Motor neuron (in vitro differentiated cells): Measurements from ENCODE around the gene NHP2. TPM values are rescaled to one million over a fixed set of nuclear protein-coding genes. Genes with fewer than 3 reads are reported as not detected.

ENCODE experiments used
- ATAC-seq, 8 experiments: fragments of 200-7000 bp; cut with Tn5 transposase; replicated peaks in 6 of 8; 2 replicates each; pipeline ENCODE4 v1.8.0; 2021; ENCODE audit warnings: mild to moderate bottlenecking in 8 of 8, moderate library complexity in 8 of 8
- H3K27ac ChIP-seq, 2 donors: fragments of 250-450 bp; sonication (Bioruptor Pico); 2 replicates each; pipeline ENCODE4 v1.9.0; 2021; ENCODE audit warnings: antibody characterized with exemption in 2 of 2, mild to moderate bottlenecking in 2 of 2, moderate library complexity in 1 of 2
- H3K4me1 ChIP-seq, 2 donors: fragments of 250-450 bp; sonication (Bioruptor Pico); replicated peaks in 1 of 2; 2 replicates each; pipeline ENCODE4 v1.6.1; 2021; ENCODE audit warnings: antibody characterized with exemption in 2 of 2, mild to moderate bottlenecking in 2 of 2, moderate library complexity in 1 of 2
- H3K4me3 ChIP-seq, 5 donors: fragments of 250-450 bp; sonication (Bioruptor Pico); 2 replicates each; pipeline ENCODE4 v1.9.0; 2021; ENCODE audit warnings: antibody characterized with exemption in 5 of 5, mild to moderate bottlenecking in 5 of 5, moderate library complexity in 4 of 5
- WGBS, 10 experiments: fragments of 450-650 bp; shearing (Covaris generic); methylation state at CpG; one replicate each; pipeline ENCODE4 v1.0.0; 2022; 5-methylcytosine and 5-hydroxymethylcytosine counted together
- in situ Hi-C, 9 experiments: fragments of 400-800 bp; cut with MboI; loops; one replicate each; pipeline ENCODE4 v1.15.0; 2021; ENCODE audit warnings: low sequenced_read_pairs in 9 of 9, low pct_unique_long_range_greater_than_20kb in 2 of 9; ENCODE audit not compliant: unreplicated experiment in 9 of 9
- total RNA-seq, 8 experiments: library from RNA; unstranded; fragments of 300-600 nt; gene quantifications; 2 replicates each; pipeline versions ENCODE4 v1.2.3 to v1.2.4, GENCODE V29; 2022

The NHP2 gene
- total RNA-seq, 8 experiments from 2014 or later: 135 to 290 (median 207) TPM

DNA sequence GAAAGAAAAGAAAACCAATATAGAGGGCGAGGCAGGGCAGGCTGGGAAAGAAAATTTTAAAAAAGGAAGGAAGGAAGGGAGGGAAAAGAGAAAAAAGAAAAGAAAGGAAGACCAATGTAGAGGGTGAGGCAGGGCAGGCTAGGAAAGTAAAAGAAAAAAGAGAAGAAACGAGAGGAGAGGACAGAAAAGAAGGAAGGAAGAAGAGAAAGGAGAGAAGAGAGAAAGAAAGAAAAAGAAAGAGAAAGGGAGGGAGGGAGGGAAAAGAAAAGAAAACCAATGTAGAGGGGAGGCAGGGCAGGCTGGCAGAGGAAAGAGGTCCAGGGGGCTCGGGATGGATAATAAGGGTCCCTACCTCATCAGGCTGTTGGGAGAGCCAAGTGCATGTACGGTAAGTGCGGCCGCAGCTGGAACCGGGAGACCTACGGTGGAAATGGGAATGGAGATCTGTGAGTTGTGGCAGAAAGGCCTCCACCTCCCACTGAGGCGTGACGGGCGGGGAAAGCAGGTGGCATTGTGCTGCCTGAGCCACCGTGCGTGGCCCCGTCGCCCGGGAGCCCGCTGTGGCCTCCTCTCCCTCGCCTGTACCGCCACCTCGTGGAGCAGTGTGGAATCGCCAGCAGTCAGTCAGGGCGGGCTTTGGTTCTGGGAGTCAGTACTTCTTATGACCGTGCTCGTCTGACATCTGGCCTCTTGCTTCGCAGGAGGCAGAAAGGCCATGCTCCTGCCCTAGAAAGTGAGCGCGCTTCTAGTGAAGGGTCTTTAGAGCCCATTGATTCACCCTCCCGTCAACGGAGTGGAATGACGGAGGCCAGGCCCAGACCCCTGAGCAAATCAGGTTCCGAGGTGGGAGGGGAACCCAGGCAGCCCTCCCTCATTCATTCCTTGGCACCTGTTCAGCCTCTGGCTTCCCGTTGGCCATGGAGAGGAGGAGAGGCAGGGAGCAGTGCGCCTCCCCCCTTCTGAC lies 10.4 kb upstream of the NHP2 start:
- 11 to 64% (median 24%) methylated on average over 1 to 17 of the region's 33 CpGs for WGBS, 10 experiments
- H3K27ac ChIP-seq: no peak overlapping the region
- peak overlapping the region; percentile 6 to 22 (median 16) for H3K4me3 ChIP-seq

DNA sequence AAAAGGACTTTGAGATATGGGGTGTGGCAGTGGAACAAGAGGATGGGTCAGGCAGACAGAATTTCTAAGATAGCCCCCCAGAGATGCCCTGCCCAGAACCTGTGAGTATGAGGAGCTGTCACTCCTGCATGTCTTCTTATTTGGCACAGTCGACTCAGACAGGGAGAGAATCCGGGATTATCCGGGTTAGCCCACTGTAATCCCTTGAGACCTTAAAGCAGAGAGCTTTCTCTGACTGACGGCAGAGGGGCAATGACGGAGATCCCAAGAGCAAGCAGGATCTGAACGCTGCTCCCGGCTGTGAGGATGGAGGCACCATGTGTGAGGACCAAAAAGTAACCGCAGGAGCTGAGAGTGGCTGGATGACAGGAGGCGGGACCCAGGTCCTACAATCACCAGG lies 8.8 kb upstream of the NHP2 start:
- no peak overlapping the region for H3K4me3 ChIP-seq
- WGBS, 10 experiments: 69 to 90% (median 86%) methylated on average over 2 to 9 of the region's 9 CpGs; no CpG with 5 or more reads in 6 of the 10 experiments
- H3K4me1 ChIP-seq: no peaks in the 10 kb centered on the region
- no peak for ATAC-seq
- in situ Hi-C loops: loop anchor here in 6 of 9 experiments (10.0 to 25.0 kb wide), 3 partner anchors 88 to 550 kb away; partner anchors contain the start of gene B4GALT7 (in 1 of the 6)
- H3K27ac ChIP-seq: no peak overlapping the region

More for the DNA sequence above, 10.4 kb upstream of the NHP2 start:
- ATAC-seq: peak; percentile 96 to 100 (median 98)
- in situ Hi-C loops: loop anchor here in 6 of 9 experiments (10.0 to 25.0 kb wide), 3 partner anchors 89 to 552 kb away; partner anchors contain the start of gene B4GALT7 (in 1 of the 6)
- H3K4me1 ChIP-seq: no peaks in the 10 kb centered on the region

DNA sequence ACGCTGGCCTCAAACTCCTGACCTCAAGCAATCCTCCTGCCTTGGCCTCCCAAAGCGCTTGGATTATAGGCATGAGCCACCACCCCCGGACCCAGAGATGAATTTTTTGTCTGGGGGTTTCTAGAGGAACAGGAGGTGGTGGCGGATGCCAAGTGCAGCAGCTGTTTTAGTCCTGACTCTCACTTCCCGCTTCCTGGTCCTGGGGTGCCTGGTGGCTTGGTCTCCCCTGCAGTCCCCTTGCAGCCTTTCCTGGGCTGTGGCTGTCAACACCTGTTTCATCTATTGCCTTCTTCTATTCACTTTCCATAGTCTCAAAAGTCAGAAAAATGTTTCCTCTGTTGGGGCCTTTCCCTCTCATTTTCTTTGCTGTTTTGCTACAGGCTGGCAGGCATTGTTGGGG lies 6.5 kb upstream of the NHP2 start:
- 30 to 92% (median 81%) methylated on average over 1 to 4 of the region's 5 CpGs; no CpG with 5 or more reads in 2 of the 10 experiments for WGBS, 10 experiments
- Histone ChIP-seq H3K4me3 (no peak overlapping the region), H3K4me1 (no peaks in the 10 kb centered on the region), H3K27ac (no peak overlapping the region)
- ATAC-seq: no peak
- in situ Hi-C loops: loop anchor here in 6 of 9 experiments (10.0 to 25.0 kb wide), 3 partner anchors 85 to 548 kb away; partner anchors contain the start of gene B4GALT7 (in 1 of the 6)

DNA sequence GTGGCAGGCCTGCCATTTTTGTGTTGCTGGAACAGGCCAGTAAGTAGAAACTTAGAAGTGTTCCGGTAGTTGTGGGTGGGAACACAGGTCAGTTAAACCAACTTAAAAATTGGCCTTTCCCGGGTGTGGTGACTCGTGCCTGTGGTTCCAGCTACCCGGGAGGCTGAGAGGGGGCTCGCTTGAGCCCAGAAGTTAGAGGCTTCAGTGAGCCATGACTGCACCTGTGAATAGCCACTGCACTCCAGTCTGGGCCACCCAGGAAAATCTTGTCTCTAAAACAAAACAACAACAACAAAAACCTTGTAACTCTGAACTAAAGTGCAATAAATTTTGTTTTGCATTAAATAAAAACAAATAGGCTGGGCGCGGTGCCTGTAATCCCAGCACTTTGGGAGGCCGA lies 1.4 kb upstream of the NHP2 start:
- no peak overlapping the region for H3K4me3 ChIP-seq
- peaks cover 6 to 7% of the 10 kb centered on the region in 2 donors for H3K4me1 ChIP-seq
- H3K27ac ChIP-seq: no peak overlapping the region
- 60 to 94% (median 76%) methylated on average over 1 to 8 of the region's 8 CpGs; no CpG with 5 or more reads in 4 of the 10 experiments for WGBS, 10 experiments
- no peak for ATAC-seq
- in situ Hi-C loops: loop anchor here in 4 of 9 experiments (10.0 to 25.0 kb wide), 3 partner anchors 80 to 543 kb away; partner anchors contain the start of gene B4GALT7 (in 1 of the 4)

DNA sequence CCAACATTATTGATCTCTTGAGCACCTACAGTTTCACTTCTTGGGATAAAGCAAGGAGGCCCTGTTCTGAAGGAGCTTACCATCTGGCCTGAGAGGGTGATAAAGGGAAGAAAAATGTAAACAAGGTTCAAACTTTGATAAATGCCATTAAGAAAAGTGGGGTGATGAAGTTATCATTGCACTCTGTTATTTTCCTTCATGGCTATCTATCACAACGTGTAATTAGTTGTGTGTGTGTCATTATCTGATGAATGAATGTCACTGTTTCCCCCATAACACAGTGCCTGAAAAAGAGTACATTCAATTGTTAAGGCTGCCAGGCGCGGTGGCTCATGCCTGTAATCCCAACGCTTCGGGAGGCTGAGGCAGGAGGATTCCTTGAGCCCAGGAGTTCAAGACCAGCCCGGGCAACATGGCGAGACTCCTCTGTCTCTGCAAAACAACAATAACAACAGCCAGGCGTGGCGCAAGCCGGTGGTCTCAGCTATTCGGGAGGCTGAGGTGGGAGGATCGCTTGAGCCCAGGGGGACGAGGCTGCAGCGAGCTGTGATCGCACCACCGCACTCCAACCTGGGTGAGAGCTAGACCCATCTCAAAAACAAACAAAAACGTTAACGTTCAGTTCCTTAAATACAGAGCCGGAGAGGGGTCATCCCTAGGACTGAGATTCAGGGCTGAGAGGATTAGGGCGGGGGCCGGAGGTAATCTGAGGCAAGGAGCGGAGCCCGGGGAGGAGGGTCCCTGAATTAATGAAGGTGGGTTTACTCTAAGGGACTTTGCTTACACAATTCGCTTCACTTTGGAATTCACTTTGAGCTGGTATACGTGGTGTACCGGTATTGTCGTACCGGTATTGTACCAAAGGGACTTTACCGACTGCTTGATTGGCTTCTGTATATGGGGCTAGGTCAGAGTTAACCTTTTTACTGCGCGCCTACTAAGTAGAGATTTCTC lies 917 bp downstream of the NHP2 start:
- Histone ChIP-seq H3K4me3 (peak overlapping the region; percentile 57 to 86 (median 75)), H3K4me1 (peaks cover 6 to 7% of the 10 kb centered on the region in 2 donors), H3K27ac (peak overlapping the region; percentile 59 to 85)
- ATAC-seq: no peak
- 0 to 87% (median 15%) methylated on average over 2 to 17 of the region's 31 CpGs for WGBS, 10 experiments
- in situ Hi-C loops: loop anchor here in 4 of 9 experiments (10.0 to 25.0 kb wide), 3 partner anchors 78 to 540 kb away; partner anchors contain the start of gene B4GALT7 (in 1 of the 4)

DNA sequence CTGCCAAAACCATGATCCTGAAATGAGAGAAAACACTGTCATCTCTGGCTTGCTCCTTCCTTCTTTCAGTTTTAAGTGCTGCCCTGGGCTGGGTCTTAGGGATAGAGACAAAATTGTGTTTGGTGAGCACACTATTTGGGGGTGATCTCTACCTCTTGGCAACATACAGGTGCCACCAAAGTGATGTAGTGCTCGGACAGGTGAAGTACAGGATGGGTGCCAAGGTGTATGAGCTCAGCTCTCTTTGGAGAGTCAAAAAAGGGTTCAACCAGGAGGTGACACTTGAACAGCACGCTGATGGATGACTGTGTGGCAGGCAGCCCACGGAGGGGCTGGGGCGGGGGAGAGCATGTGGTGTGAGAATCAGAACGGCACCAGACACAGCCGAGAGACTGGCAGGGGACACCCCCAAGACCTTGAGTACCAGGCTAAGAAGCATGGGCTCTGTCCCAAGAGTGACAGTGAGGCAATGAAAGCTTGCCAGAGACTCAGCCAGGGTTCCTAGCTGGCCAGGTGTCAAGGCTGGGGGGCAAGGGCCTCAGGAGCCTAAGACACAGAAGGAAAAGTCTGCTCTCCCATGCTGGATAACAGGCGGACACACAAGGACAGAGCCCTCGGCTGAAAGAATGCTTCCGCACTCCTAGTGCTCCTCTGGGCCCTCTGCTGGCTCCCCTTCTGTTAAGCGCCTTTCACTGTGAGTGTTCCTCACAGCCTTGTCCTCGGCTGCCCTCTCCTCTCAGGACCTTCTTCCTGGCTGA lies 2.5 kb downstream of the NHP2 start:
- H3K27ac ChIP-seq: no peak overlapping the region
- in situ Hi-C loops: loop anchor here in 4 of 9 experiments (10.0 to 25.0 kb wide), 3 partner anchors 76 to 539 kb away; partner anchors contain the start of gene B4GALT7 (in 1 of the 4)
- WGBS, 10 experiments: 80 to 100% (median 90%) methylated on average over 1 to 3 of the region's 11 CpGs; no CpG with 5 or more reads in 3 of the 10 experiments
- ATAC-seq: no peak
- H3K4me1 ChIP-seq: peaks cover 6 to 7% of the 10 kb centered on the region in 2 donors
- H3K4me3 ChIP-seq: no peak overlapping the region

DNA sequence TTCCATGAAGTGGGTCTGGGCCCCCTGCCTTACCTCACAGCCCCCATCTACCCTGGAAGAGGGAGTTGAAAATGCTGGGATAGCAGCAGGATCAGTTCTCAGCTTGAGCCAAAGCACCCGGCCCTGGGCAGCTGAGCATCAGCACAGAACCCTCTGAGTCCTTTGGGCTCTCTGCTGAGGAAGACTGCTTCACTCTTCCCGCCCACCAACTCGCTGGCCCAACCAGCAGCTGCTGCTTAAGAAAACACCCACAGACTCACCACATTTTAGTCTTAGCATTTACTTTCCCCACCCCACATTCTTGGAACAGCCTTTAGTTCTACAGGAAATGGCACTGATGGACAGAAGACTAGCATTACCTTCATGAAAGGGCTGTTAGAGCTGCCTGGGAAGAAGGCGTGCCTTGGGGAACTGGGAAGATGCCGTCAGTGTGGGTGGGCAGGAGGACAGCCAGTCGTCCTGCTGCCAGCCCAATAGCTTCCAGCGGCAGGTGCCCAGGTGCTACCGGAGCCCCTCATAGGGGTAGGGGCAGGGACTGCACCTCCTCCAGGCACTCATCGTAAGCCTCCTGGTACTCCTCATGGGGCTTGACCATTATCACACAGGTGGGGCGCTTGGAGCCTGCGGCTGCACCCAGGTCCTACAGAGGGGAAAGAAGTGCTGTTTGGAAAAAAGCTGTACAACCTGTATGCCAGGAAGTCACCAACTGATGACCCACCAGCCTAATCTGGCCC lies 4.3 kb downstream of the NHP2 start:
- Histone ChIP-seq H3K4me1 (peaks cover 6 to 7% of the 10 kb centered on the region in 2 donors), H3K4me3 (no peak overlapping the region), H3K27ac (no peak overlapping the region)
- 0 to 100% (median 77%) methylated on average over 1 to 7 of the region's 11 CpGs; no CpG with 5 or more reads in 2 of the 10 experiments for WGBS, 10 experiments
- in situ Hi-C loops: loop anchor here in 1 of 9 experiments (10.0 kb wide), 1 partner anchor 75 kb away; no protein-coding TSS in a partner anchor
- ATAC-seq: peak in 3 of 8 experiments; percentile 9 to 19 (median 16)

DNA sequence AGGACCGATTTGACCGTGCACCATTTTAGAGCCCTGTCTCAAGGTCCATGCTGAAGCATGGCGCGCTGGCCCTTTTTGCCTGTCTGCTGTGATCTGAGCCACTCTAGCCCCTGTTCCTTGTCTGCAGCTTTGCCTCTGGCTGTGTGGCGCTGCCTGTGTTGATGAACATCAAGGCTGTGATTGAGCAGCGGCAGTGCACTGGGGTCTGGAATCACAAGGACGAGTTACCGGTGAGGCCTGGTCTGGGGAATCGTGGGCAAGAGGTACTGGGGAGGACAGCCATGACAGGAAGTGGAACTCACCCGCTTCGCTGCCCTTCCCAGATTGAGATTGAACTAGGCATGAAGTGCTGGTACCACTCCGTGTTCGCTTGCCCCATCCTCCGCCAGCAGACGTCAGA lies 6.3 kb downstream of the NHP2 start:
- Histone ChIP-seq H3K4me1 (peaks cover 1 to 2% of the 10 kb centered on the region in 2 donors), H3K4me3 (no peak overlapping the region), H3K27ac (no peak overlapping the region)
- 89 to 100% (median 99%) methylated on average over 1 to 8 of the region's 15 CpGs; no CpG with 5 or more reads in 4 of the 10 experiments for WGBS, 10 experiments
- ATAC-seq: no peak
- in situ Hi-C loops: loop anchor here in 1 of 9 experiments (10.0 kb wide), 1 partner anchor 73 kb away; no protein-coding TSS in a partner anchor

DNA sequence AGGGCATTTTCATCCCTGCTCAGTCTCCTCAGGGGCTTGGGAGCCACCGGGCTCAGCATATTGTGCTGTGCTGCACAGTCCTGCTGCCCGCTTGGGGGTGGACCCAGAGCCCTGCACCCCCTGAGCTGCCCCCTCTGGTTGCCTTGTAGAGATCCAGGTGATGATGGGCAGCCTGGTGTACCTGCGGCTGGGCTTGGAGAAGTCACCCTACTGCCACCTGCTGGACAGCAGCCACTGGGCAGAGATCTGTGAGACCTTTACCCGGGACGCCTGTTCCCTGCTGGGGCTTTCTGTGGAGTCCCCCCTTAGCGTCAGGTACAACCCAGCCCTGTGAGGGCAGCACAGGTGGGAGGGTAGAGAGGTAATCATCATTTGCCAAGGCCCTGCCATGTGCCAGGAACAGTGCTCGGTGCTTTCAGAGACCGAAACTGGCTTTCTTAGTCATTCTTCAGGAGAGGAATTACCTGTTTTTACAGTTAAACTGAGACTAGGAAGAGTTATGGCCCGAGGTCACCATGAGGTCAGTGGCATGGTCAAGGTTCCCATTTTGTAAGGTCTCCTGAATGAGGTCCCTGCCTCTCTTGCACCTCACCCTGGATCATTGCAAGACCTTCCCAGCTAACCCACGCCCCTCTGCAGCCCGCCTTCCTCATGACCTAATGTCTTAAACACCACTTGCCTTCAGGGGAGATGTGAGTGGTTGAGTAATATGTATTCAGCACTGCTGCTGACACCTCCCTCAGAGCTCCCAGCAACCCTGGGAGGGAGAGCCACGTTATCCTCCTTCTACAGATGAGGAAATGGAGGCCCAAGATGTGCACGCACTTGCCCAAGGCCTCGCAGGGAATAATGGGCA lies 7.5 kb downstream of the NHP2 start:
- Histone ChIP-seq H3K4me1 (no peaks in the 10 kb centered on the region), H3K27ac (no peak overlapping the region), H3K4me3 (no peak overlapping the region)
- peak; percentile 64 to 90 (median 72) for ATAC-seq
- WGBS, 10 experiments: 20 to 90% (median 53%) methylated on average over 3 to 5 of the region's 14 CpGs; no CpG with 5 or more reads in 5 of the 10 experiments
- in situ Hi-C loops: loop anchor here in 1 of 9 experiments (10.0 kb wide), 1 partner anchor 71 kb away; no protein-coding TSS in a partner anchor

DNA sequence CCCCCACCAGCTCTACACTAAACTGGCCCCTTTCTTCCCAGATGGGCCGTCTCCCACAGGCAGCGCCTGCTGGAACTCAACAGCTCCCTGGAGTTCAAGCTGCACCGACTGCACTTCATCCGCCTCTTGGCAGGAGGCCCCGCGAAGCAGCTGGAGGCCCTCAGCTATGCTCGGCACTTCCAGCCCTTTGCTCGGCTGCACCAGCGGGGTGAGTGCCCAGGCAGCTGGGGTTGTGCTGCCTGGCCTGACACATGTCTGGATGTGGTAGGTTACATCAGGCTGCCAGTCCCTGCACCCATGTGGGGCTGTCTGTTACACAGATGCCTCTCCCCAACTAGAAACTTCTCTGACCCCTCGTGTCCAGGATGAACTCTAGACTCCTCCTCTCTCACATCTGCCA lies 9.8 kb downstream of the NHP2 start:
- no peak for ATAC-seq
- H3K4me1 ChIP-seq: no peaks in the 10 kb centered on the region
- in situ Hi-C loops: loop anchor here in 1 of 9 experiments (10.0 kb wide), 1 partner anchor 69 kb away; no protein-coding TSS in a partner anchor
- 58 to 100% (median 76%) methylated on average over 1 to 9 of the region's 10 CpGs; no CpG with 5 or more reads in 6 of the 10 experiments for WGBS, 10 experiments
- no peak overlapping the region for H3K27ac ChIP-seq
- H3K4me3 ChIP-seq: no peak overlapping the region
